SJCRH30 (cell line): ENCODE measurements around the gene EMX1. TPM values are rescaled to one million over a fixed set of nuclear protein-coding genes. Genes with fewer than 3 reads are reported as not detected.

Source experiments
- DNase-seq, 2 experiments: peaks; one replicate each; pipeline ENCODE4 v3.0.0-alpha.2; 2015 to 2020
- H3K27ac ChIP-seq: fragments of 250-450 bp; sonication (Bioruptor Pico); 2 replicates; pipeline ENCODE4 v1.5.1; 2020; ENCODE audit warnings: mild to moderate bottlenecking, moderate library complexity
- H3K27me3 ChIP-seq: fragments of 250-450 bp; sonication (Bioruptor Pico); 2 replicates; pipeline ENCODE4 v1.5.1; 2020; ENCODE audit warnings: mild to moderate bottlenecking, moderate library complexity
- H3K36me3 ChIP-seq: fragments of 250-450 bp; sonication (Bioruptor Pico); 2 replicates; pipeline ENCODE4 v1.5.1; 2020; ENCODE audit warnings: mild to moderate bottlenecking, moderate library complexity
- H3K4me1 ChIP-seq: fragments of 250-450 bp; sonication (Bioruptor Pico); 2 replicates; pipeline ENCODE4 v1.5.1; 2020; ENCODE audit warnings: mild to moderate bottlenecking, moderate library complexity
- H3K4me3 ChIP-seq: fragments of 250-450 bp; sonication (Bioruptor Pico); 2 replicates; pipeline ENCODE4 v1.5.1; 2020; ENCODE audit warnings: mild to moderate bottlenecking, moderate library complexity
- H3K9me3 ChIP-seq: fragments of 250-450 bp; sonication (Bioruptor Pico); replicated peaks from 2 replicates; pipeline ENCODE4 v1.5.1; 2020; ENCODE audit warnings: mild to moderate bottlenecking, moderate library complexity
- total RNA-seq: library from RNA; depleted of rRNA; stranded (reverse); fragments of >200 nt; shearing (Covaris generic); gene quantifications from 2 replicates; pipeline ENCODE4 v1.2.3, GENCODE V29; 2014; rRNA removed

EMX1 gene
- not detected in 2 replicates for total RNA-seq

DNA sequence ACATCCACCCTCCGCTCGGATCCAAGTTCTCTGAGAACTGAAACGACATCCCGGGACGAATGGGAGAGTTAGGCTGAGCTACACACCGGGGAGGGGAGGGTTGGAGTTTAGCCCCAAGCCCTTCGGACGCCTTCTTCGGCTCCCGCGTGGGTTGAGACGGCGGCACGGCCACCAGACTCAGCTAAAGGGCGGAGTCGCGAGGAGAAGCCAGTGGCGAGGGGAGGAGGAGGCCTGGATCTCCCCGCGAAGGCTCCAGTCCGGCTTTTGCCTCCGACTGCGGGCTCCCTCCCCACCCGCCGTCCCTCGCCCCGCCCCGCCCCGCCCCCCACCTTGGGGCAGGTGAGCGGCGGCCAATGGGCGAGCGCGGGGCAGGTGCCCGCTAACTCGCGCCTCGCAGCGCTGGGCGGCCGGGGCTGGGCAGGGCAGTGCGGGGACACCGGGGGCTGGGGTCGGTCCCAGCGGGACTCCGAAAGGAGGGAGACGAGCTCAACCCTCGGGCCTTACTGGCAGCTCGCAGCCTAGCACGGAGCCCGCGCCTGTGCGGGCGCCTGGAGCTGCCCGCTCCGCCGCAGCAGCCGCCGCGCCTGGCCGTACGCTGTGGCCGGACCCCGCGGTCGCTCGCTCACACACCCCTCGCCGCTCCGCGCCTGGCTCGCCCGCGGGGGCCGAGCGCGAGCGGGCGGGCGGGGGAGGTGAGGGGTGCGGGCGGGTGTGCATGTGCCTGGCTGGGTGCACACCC, at the start of gene EMX1:
TSS of gene EMX1 (plus strand) at position 382 of the 739 bp plus-strand sequence. CDS start at position 716, 334 bp downstream.
- Histone ChIP-seq H3K4me3 (peak within 1 kb of the TSS; percentile 33), H3K36me3 (no peaks in the 10 kb centered on the region)
- DNase-seq: no peak

DNA sequence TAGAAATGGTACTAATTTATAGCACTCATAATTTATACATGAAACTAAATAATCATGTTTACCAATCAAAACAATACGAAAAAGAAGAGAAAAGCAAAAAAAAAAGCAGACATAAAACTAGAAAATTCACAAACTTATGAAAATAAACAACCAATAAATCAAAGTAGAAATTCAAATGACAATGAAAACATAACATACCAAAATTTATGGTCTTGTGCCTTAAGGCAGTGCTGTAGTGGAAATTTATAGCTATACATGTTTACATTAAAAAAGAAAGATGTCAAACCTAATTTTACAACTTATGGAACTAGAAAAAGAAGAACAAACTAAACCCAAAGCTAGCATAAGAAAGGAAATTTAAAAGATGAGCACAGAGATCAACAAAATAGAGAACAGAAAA, 46.3 kb upstream of the EMX1 start:
- Histone ChIP-seq H3K9me3 (peaks cover 6% of the 10 kb centered on the region; the same call in 1 of the 2 replicates), H3K36me3 (no peaks in the 10 kb centered on the region), H3K27ac (no peak overlapping the region), H3K4me3 (no peak overlapping the region), H3K4me1 (no peaks in the 10 kb centered on the region), H3K27me3 (0 out of 2 replicates have a peak, but pooled peaks cover 3% of the 10 kb centered on the region)
- DNase-seq: no peak

More for the DNA sequence above, at the start of gene EMX1:
- no peak within 1 kb of the TSS for H3K27ac ChIP-seq
- peaks cover 64% of the 10 kb centered on the region for H3K27me3 ChIP-seq
- no peaks in the 10 kb centered on the region for H3K4me1 ChIP-seq
- no peaks in the 10 kb centered on the region for H3K9me3 ChIP-seq

DNA sequence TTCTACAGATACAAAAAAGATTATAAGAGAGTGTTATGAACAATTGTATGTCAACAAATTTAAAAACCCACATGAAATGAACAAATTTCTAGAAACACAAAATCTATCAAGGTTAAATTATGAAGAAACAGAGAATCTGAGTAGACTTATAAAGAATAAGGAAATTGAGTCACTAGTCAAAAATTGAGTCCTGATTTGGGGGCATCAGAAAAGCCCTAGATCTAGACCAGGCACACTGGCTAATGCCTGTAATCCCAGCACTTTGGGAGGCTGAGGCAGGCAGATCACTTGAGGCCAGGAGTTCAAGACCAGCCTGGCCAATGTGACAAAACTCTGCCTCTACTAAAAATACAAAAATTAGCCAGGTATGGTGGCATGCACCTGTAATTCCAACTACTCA, 45.4 kb upstream of the EMX1 start:
- 0 out of 2 replicates have a peak, but pooled peaks cover 3% of the 10 kb centered on the region for H3K27me3 ChIP-seq
- H3K4me1 ChIP-seq: no peaks in the 10 kb centered on the region

GRCh38 chr2:72883356-72883962, 33.9 kb upstream of the EMX1 start:
- H3K9me3 ChIP-seq: no peaks in the 10 kb centered on the region
- no peaks in the 10 kb centered on the region for H3K36me3 ChIP-seq
- 0 out of 2 replicates have a peak, but pooled peaks cover 3% of the 10 kb centered on the region for H3K27me3 ChIP-seq
- peak; percentile 72 to 80 for DNase-seq
- peaks cover 6% of the 10 kb centered on the region; the same call in 1 of the 2 replicates for H3K4me1 ChIP-seq
- no peak overlapping the region for H3K4me3 ChIP-seq
- no peak overlapping the region for H3K27ac ChIP-seq

More for the DNA sequence above, 45.4 kb upstream of the EMX1 start:
- Histone ChIP-seq H3K36me3 (no peaks in the 10 kb centered on the region), H3K27ac (no peak overlapping the region), H3K4me3 (no peak overlapping the region), H3K9me3 (peaks cover 6% of the 10 kb centered on the region; the same call in 1 of the 2 replicates)
- no peak for DNase-seq

DNA sequence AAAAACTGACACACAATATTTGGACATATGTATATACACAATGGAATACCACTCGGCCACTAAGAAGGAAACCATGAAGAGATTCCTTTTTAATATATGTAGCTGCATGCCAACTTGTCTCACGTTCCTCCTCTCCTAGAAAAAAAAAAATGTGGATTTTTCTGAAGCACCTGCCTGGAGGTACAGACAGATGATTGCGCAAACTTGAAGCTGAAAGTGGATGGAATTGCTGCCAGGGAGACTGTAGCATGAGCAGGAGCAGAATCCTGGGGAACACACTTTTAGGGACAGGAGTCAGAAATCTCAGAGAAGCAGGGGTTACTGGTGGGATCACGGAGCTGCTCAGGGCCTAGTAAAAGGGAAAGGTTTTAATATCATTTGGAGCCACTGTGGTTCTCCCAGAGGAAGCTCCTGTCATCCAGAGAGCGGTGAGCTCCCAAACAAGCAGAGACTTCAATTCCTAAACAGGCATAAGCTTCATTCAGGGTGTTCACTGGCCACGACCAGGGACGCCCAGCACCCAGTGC, 30.8 kb upstream of the EMX1 start:
- Histone ChIP-seq H3K9me3 (no peaks in the 10 kb centered on the region), H3K36me3 (no peaks in the 10 kb centered on the region), H3K4me3 (peak overlapping the region; percentile 74), H3K27ac (no peak overlapping the region; the same call in 1 of the 2 replicates), H3K27me3 (no peaks in the 10 kb centered on the region), H3K4me1 (peaks cover 6% of the 10 kb centered on the region; the same call in 1 of the 2 replicates)
- DNase-seq: no peak

- Histone ChIP-seq H3K27me3 (no peaks in the 10 kb centered on the region), H3K9me3 (no peaks in the 10 kb centered on the region), H3K4me1 (peaks cover 6% of the 10 kb centered on the region; the same call in 1 of the 2 replicates), H3K27ac (peak within 1 kb of the TSS; percentile 59), H3K4me3 (peak within 1 kb of the TSS; percentile 74), H3K36me3 (peaks cover under 1% of the 10 kb centered on the region; the same call in 1 of the 2 replicates)
- DNase-seq: peak; percentile 80 to 81
Observed at GRCh38 chr2:72887032-72887739, 30.1 kb upstream of the EMX1 start, which contains the start of gene SPR. TSS of gene SPR (plus strand) at chr2:72887408. CDS start at chr2:72887433, 25 bp downstream.

GRCh38 chr2:72887740-72888437, 29.4 kb upstream of the EMX1 start:
- DNase-seq: peak; percentile 94 to 97
- Histone ChIP-seq H3K27ac (peak overlapping the region; percentile 59), H3K4me3 (peak overlapping the region; percentile 74), H3K9me3 (no peaks in the 10 kb centered on the region), H3K27me3 (no peaks in the 10 kb centered on the region), H3K36me3 (peaks cover 3% of the 10 kb centered on the region; the same call in 1 of the 2 replicates), H3K4me1 (peaks cover 6% of the 10 kb centered on the region; the same call in 1 of the 2 replicates)

- H3K27ac ChIP-seq: no peak overlapping the region
- H3K36me3 ChIP-seq: peaks cover 3% of the 10 kb centered on the region; the same call in 1 of the 2 replicates
- no peaks in the 10 kb centered on the region for H3K27me3 ChIP-seq
- H3K9me3 ChIP-seq: no peaks in the 10 kb centered on the region
- H3K4me3 ChIP-seq: no peak overlapping the region; the same call in 1 of the 2 replicates
- no peak for DNase-seq
- H3K4me1 ChIP-seq: peaks cover 6% of the 10 kb centered on the region; the same call in 1 of the 2 replicates
Observed at GRCh38 chr2:72888438-72889202, 28.7 kb upstream of the EMX1 start.

DNA sequence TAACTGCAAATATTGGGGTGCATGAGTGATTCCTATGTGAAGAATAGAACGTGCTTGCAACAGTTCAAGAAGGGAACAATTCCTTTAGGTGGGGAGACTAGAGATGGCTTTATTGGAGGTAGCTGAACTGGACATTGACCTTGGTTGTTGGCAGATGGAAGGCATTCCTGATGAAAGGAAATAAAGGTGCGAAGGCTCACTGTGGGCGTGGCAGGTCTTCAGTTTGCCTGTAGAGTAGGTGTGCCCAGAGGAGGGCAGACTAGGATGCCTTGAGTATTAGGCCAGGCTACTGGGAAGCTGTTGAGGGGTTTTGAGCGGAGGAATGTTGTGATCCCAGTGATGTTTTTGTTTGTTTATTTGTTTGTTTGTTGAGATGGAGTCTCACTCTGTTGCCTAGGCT, 27.3 kb upstream of the EMX1 start:
- no peaks in the 10 kb centered on the region for H3K9me3 ChIP-seq
- peaks cover 12% of the 10 kb centered on the region; the same call in 1 of the 2 replicates for H3K4me1 ChIP-seq
- no peak overlapping the region for H3K4me3 ChIP-seq
- H3K36me3 ChIP-seq: peaks cover 3% of the 10 kb centered on the region; the same call in 1 of the 2 replicates
- no peak overlapping the region for H3K27ac ChIP-seq
- DNase-seq: no peak
- no peaks in the 10 kb centered on the region for H3K27me3 ChIP-seq

- peaks cover 16% of the 10 kb centered on the region; the same call in 1 of the 2 replicates for H3K4me1 ChIP-seq
- no peak for DNase-seq
- no peak overlapping the region for H3K27ac ChIP-seq
- H3K9me3 ChIP-seq: no peaks in the 10 kb centered on the region
- no peak overlapping the region for H3K4me3 ChIP-seq
- no peaks in the 10 kb centered on the region for H3K27me3 ChIP-seq
- H3K36me3 ChIP-seq: peaks cover 3% of the 10 kb centered on the region; the same call in 1 of the 2 replicates
Observed at GRCh38 chr2:72891091-72891818, 26.1 kb upstream of the EMX1 start.

- peak; percentile 59 to 64 for DNase-seq
- Histone ChIP-seq H3K9me3 (no peaks in the 10 kb centered on the region), H3K4me3 (no peak overlapping the region), H3K27me3 (no peaks in the 10 kb centered on the region), H3K4me1 (peaks cover 13% of the 10 kb centered on the region; the same call in 1 of the 2 replicates), H3K27ac (no peak overlapping the region), H3K36me3 (peaks cover 3% of the 10 kb centered on the region; the same call in 1 of the 2 replicates)
Observed at GRCh38 chr2:72892506-72893173, 24.7 kb upstream of the EMX1 start.
